H9 (cell line): ENCODE data around the gene DNAJC15. TPM values are rescaled to one million over a fixed set of nuclear protein-coding genes. Genes with fewer than 3 reads are reported as not detected.

ENCODE experiments used
- DNase-seq: peaks from one replicate; pipeline ENCODE4 v3.0.0-alpha.2; 2017
- H2AFZ ChIP-seq: one replicate; pipeline ENCODE4 v1.6.1; 2013; ENCODE audit warnings: mild to moderate bottlenecking, low read length, control low read depth, moderate library complexity
- H2AK5ac ChIP-seq: 2 replicates; pipeline ENCODE4 v1.6.1; 2013; ENCODE audit warnings: low read length, control low read depth, mixed read lengths; ENCODE audit not compliant: insufficient read length
- H2BK120ac ChIP-seq: one replicate; pipeline ENCODE4 v1.6.1; 2013; ENCODE audit warnings: low read depth, mild to moderate bottlenecking, low read length, control low read depth, inconsistent platforms; ENCODE audit not compliant: poor library complexity, severe bottlenecking
- H2BK12ac ChIP-seq: 2 replicates; pipeline ENCODE4 v1.6.1; 2013; ENCODE audit warnings: low read length, control low read depth, mixed read lengths, low read depth; ENCODE audit not compliant: insufficient read length
- H2BK15ac ChIP-seq: 2 replicates; pipeline ENCODE4 v1.6.1; 2013; ENCODE audit warnings: low read depth, low read length, control low read depth
- H2BK20ac ChIP-seq: one replicate; pipeline ENCODE4 v1.6.1; 2013; ENCODE audit warnings: low read depth, mild to moderate bottlenecking, low read length, control low read depth, inconsistent platforms; ENCODE audit not compliant: poor library complexity, severe bottlenecking
- H2BK5ac ChIP-seq: 2 replicates; pipeline ENCODE4 v1.6.1; 2013; ENCODE audit warnings: low read length, control low read depth, mixed read lengths; ENCODE audit not compliant: insufficient read length
- H3K14ac ChIP-seq: 2 replicates; pipeline ENCODE4 v1.6.1; 2013; ENCODE audit warnings: low read length, control low read depth; ENCODE audit not compliant: insufficient read depth
- H3K18ac ChIP-seq: 2 replicates; pipeline ENCODE4 v1.6.1; 2013; ENCODE audit warnings: low read depth, mild to moderate bottlenecking, mixed read lengths, low read length, control low read depth; ENCODE audit not compliant: insufficient read length
- H3K23ac ChIP-seq: 2 replicates; pipeline ENCODE4 v1.6.1; 2013; ENCODE audit warnings: low read length, control low read depth, mixed read lengths, low read depth; ENCODE audit not compliant: insufficient read length
- H3K23me2 ChIP-seq: 2 replicates; pipeline ENCODE4 v1.6.1; 2013; ENCODE audit warnings: low read depth, mild to moderate bottlenecking, mixed read lengths, low read length, control low read depth; ENCODE audit not compliant: insufficient read length, poor library complexity, severe bottlenecking
- H3K27ac ChIP-seq: 2 replicates; pipeline ENCODE4 v1.5.1; 2013; ENCODE audit warnings: low read length, control low read depth, mixed read lengths, low read depth; ENCODE audit not compliant: insufficient read length
- H3K27me3 ChIP-seq: 2 replicates; pipeline ENCODE4 v1.6.1; 2013; ENCODE audit warnings: low read length, control low read depth, inconsistent platforms; ENCODE audit not compliant: insufficient read depth
- H3K4ac ChIP-seq: 2 replicates; pipeline ENCODE4 v1.6.1; 2013; ENCODE audit warnings: low read depth, mild to moderate bottlenecking, control low read depth, inconsistent platforms, low read length, moderate library complexity
- H3K4me1 ChIP-seq: 2 replicates; pipeline ENCODE4 v1.6.1; 2013; ENCODE audit warnings: low read length, control low read depth, inconsistent platforms; ENCODE audit not compliant: insufficient read depth
- H3K4me2 ChIP-seq: 2 replicates; pipeline ENCODE4 v1.6.1; 2013; ENCODE audit warnings: low read length, control low read depth, mixed read lengths; ENCODE audit not compliant: insufficient read length, insufficient read depth
- H3K56ac ChIP-seq: 2 replicates; pipeline ENCODE4 v1.6.1; 2013; ENCODE audit warnings: low read depth, mild to moderate bottlenecking, mixed read lengths, low read length, control low read depth; ENCODE audit not compliant: insufficient read length
- H3K79me1 ChIP-seq: 2 replicates; pipeline ENCODE4 v1.6.1; 2013; ENCODE audit warnings: low read depth, mild to moderate bottlenecking, moderate library complexity, low read length, control low read depth, inconsistent platforms; ENCODE audit not compliant: insufficient read depth, poor library complexity, severe bottlenecking
- H3K79me2 ChIP-seq: 2 replicates; pipeline ENCODE4 v1.6.1; 2013; ENCODE audit warnings: low read length, control low read depth, inconsistent platforms; ENCODE audit not compliant: insufficient read depth
- H3K9ac ChIP-seq: 2 replicates; pipeline ENCODE4 v1.6.1; 2013; ENCODE audit warnings: low read length, control low read depth, mixed read lengths; ENCODE audit not compliant: insufficient read length; ENCODE audit errors: extremely low read depth
- H3K9me3 ChIP-seq: one replicate; pipeline ENCODE4 v1.6.1; 2013; ENCODE audit warnings: low read depth, low read length, inconsistent platforms; ENCODE audit not compliant: control insufficient read depth
- H3T11ph ChIP-seq: one replicate; pipeline ENCODE4 v1.6.1; 2013; ENCODE audit warnings: mild to moderate bottlenecking, low read length, control low read depth, inconsistent platforms
- H4K20me1 ChIP-seq: one replicate; pipeline ENCODE4 v1.6.1; 2013; ENCODE audit not compliant: control insufficient read depth, insufficient read length, insufficient read depth
- H4K5ac ChIP-seq: 2 replicates; pipeline ENCODE4 v1.6.1; 2013; ENCODE audit warnings: low read depth, mild to moderate bottlenecking, mixed read lengths, low read length, control low read depth; ENCODE audit not compliant: insufficient read length
- H4K8ac ChIP-seq: replicated peaks from 2 replicates; pipeline ENCODE4 v1.6.1; 2013; ENCODE audit warnings: low read length, control low read depth, mixed read lengths, low read depth; ENCODE audit not compliant: insufficient read length
- H4K91ac ChIP-seq: 2 replicates; pipeline ENCODE4 v1.6.1; 2013; ENCODE audit warnings: low read depth, mild to moderate bottlenecking, moderate library complexity, mixed read lengths, low read length, control low read depth; ENCODE audit not compliant: insufficient read length
- H3K27ac Mint-ChIP-seq, 3 experiments: 2 replicates in 2 of 3; 3 replicates in 1 of 3; pipeline ENCODE4 v1.8.0; 2020 to 2021; ENCODE audit warnings: mixed read lengths in 3 of 3, mild to moderate bottlenecking in 1 of 3, moderate library complexity in 1 of 3
- H3K27me3 Mint-ChIP-seq: 2 replicates; pipeline ENCODE4 v1.8.0; 2021; ENCODE audit warnings: low read depth, mild to moderate bottlenecking, moderate library complexity, mixed read lengths
- H3K36me3 Mint-ChIP-seq, 3 experiments: 2 replicates in 2 of 3; 3 replicates in 1 of 3; pipeline ENCODE4 v1.8.0; 2020 to 2021; ENCODE audit warnings: low read depth in 3 of 3, mixed read lengths in 3 of 3; ENCODE audit not compliant: insufficient read depth in 1 of 3
- H3K4me1 Mint-ChIP-seq, 2 experiments: 2 replicates each; pipeline ENCODE4 v1.8.0; 2020; ENCODE audit warnings: mixed read lengths in 2 of 2
- H3K4me3 Mint-ChIP-seq, 2 experiments: 2 replicates in 1 of 2; 3 replicates in 1 of 2; pipeline ENCODE4 v1.8.0; 2020 to 2021; ENCODE audit warnings: mild to moderate bottlenecking in 2 of 2, mixed read lengths in 2 of 2, moderate library complexity in 1 of 2
- H3K9me3 Mint-ChIP-seq, 2 experiments: 2 replicates in 1 of 2; 3 replicates in 1 of 2; pipeline ENCODE4 v1.8.0; 2020; ENCODE audit warnings: mild to moderate bottlenecking in 2 of 2, mixed read lengths in 2 of 2, moderate library complexity in 1 of 2
- WGBS: extraction: QIAGEN DNeasy Blood & Tissue Kit; methylation state at CpG from one replicate; pipeline ENCODE4 v1.1.7; 2013; ENCODE audit warnings: missing lambda C conversion rate, low lambda C conversion rate, mixed read lengths; ENCODE audit not compliant: insufficient read length; ENCODE audit errors: extremely low coverage; 5-methylcytosine and 5-hydroxymethylcytosine counted together
- total RNA-seq: library from RNA; stranded (reverse); gene quantifications from 2 replicates; pipeline ENCODE4 v1.2.1, GENCODE V29; 2021
- TF ChIP-seq, protein P1 (sequence below): fragments of 200-600 bp; sonication (generic); conservative IDR thresholded peaks from 3 replicates; pipeline ENCODE4 v1.8.0; 2021; ENCODE audit warnings: antibody characterized with exemption, mild to moderate bottlenecking

DNAJC15 gene
- total RNA-seq, 1 experiment from 2014 or later: 13.4 TPM

GRCh38 chr13:43005460-43006236, 17.7 kb upstream of the DNAJC15 start:
- Histone ChIP-seq H2BK20ac (no peak overlapping the region), H3K9ac (no peak overlapping the region), H4K91ac (no peak overlapping the region), H3K18ac (no peak overlapping the region), H3K23me2 (no peaks in the 10 kb centered on the region), H4K5ac (no peak overlapping the region), H3K27ac (no peak overlapping the region), H3K9me3 (no peaks in the 10 kb centered on the region), H2BK120ac (no peak overlapping the region), H3K23ac (no peak overlapping the region), H2BK15ac (no peak overlapping the region), H3K56ac (no peak overlapping the region), H2AFZ (no peak overlapping the region), H3K14ac (no peak overlapping the region), H4K20me1 (no peaks in the 10 kb centered on the region), H3T11ph (no peak overlapping the region), H3K4me2 (no peak overlapping the region), H3K79me1 (no peaks in the 10 kb centered on the region), H3K4ac (no peak overlapping the region), H4K8ac (no peak overlapping the region), H3K4me1 (no peaks in the 10 kb centered on the region), H2BK12ac (no peak overlapping the region), H2AK5ac (no peak overlapping the region), H3K79me2 (no peaks in the 10 kb centered on the region), H3K27me3 (no peaks in the 10 kb centered on the region), H2BK5ac (no peak overlapping the region)
- Mint-ChIP-seq H3K9me3 (no peaks in the 10 kb centered on the region), H3K27ac (no peak overlapping the region), H3K4me3 (no peak overlapping the region), H3K36me3 (no peaks in the 10 kb centered on the region), H3K27me3 (no peaks in the 10 kb centered on the region), H3K4me1 (peaks cover 16 to 20% of the 10 kb centered on the region in 2 experiments)
- DNase-seq: no peak
- WGBS: no CpG with 5 or more reads among the region's 3 CpGs
- TF ChIP-seq, protein P1, sequence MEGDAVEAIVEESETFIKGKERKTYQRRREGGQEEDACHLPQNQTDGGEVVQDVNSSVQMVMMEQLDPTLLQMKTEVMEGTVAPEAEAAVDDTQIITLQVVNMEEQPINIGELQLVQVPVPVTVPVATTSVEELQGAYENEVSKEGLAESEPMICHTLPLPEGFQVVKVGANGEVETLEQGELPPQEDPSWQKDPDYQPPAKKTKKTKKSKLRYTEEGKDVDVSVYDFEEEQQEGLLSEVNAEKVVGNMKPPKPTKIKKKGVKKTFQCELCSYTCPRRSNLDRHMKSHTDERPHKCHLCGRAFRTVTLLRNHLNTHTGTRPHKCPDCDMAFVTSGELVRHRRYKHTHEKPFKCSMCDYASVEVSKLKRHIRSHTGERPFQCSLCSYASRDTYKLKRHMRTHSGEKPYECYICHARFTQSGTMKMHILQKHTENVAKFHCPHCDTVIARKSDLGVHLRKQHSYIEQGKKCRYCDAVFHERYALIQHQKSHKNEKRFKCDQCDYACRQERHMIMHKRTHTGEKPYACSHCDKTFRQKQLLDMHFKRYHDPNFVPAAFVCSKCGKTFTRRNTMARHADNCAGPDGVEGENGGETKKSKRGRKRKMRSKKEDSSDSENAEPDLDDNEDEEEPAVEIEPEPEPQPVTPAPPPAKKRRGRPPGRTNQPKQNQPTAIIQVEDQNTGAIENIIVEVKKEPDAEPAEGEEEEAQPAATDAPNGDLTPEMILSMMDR: no peak
